ENCODE data around the gene MORF4L1. TPM values are rescaled to one million over a fixed set of nuclear protein-coding genes. Genes with fewer than 3 reads are reported as not detected.
A peak's percentile ranks its signal among the peaks of the same experiment; 100 is the strongest.

The MORF4L1 gene
- total RNA-seq, 2 donors from 2014 or later: 151 to 304 TPM

DNA sequence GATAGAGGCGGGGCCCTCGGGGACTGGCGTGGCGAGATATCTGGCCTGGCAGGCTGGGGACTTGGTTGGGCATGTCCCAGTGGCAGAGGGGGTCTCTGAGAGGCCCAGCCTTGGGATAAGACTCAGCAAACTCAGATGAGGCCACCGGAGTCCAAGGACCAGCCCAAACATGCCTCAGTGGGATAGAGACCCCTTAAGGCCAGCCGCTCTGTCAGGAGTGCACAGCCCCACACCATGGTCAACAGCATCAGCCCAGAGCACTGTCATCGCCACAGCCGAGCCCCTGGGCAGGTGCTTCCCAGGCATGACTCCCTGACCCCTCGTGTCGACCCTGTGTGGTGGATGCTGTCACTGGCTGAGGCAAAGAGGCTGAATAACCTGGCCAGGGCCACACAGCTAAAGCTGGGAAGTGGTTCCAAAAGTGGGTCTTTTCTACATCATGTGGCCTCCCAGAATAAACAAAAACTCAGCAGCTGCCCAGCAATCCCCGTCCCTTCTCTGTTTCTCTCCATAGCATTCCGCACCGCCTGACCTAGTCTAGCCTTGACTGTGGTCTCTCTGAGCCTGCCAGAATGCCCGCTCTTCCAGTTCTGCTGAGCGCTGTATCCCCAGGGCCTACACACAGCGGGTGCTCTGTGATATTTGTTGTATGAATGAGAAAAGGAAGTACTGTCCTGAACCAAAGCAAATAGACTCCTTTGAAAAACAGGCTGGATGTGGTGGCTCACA is 57.0 kb downstream of the MORF4L1 start:
- H3K36me3 ChIP-seq: no peaks in the 10 kb centered on the region
- WGBS: 53% methylated on average over 15 of the region's 16 CpGs
- no peak overlapping the region for H3K4me3 ChIP-seq
- peak overlapping the region; percentile 82 to 83 for H3K27ac ChIP-seq
- TF ChIP-seq POLR2AphosphoS5 (IDR thresholded peaks at IDR 0.05) (peak; percentile 56), POLR2A (IDR thresholded peaks at IDR 0.05) (no peak)
- TF ChIP-seq, protein P1, sequence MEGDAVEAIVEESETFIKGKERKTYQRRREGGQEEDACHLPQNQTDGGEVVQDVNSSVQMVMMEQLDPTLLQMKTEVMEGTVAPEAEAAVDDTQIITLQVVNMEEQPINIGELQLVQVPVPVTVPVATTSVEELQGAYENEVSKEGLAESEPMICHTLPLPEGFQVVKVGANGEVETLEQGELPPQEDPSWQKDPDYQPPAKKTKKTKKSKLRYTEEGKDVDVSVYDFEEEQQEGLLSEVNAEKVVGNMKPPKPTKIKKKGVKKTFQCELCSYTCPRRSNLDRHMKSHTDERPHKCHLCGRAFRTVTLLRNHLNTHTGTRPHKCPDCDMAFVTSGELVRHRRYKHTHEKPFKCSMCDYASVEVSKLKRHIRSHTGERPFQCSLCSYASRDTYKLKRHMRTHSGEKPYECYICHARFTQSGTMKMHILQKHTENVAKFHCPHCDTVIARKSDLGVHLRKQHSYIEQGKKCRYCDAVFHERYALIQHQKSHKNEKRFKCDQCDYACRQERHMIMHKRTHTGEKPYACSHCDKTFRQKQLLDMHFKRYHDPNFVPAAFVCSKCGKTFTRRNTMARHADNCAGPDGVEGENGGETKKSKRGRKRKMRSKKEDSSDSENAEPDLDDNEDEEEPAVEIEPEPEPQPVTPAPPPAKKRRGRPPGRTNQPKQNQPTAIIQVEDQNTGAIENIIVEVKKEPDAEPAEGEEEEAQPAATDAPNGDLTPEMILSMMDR (IDR thresholded peaks at IDR 0.05): no peak
- no peaks in the 10 kb centered on the region for H3K9me3 ChIP-seq
- H3K4me1 ChIP-seq (replicated peaks): peaks cover 40% of the 10 kb centered on the region
- H3K27me3 ChIP-seq (replicated peaks; ENCODE audit: insufficient read depth): no peaks in the 10 kb centered on the region
- intact Hi-C loops (cut with DNase I): no loop called here
- DNase-seq (ENCODE audit: low spot score): peak; percentile 47

GRCh38 chr15:78930577-78931388 is 58.1 kb downstream of the MORF4L1 start:
- WGBS: 26% methylated on average over 11 of the region's 11 CpGs
- H3K27ac ChIP-seq: peak overlapping the region; percentile 82 to 83

DNA sequence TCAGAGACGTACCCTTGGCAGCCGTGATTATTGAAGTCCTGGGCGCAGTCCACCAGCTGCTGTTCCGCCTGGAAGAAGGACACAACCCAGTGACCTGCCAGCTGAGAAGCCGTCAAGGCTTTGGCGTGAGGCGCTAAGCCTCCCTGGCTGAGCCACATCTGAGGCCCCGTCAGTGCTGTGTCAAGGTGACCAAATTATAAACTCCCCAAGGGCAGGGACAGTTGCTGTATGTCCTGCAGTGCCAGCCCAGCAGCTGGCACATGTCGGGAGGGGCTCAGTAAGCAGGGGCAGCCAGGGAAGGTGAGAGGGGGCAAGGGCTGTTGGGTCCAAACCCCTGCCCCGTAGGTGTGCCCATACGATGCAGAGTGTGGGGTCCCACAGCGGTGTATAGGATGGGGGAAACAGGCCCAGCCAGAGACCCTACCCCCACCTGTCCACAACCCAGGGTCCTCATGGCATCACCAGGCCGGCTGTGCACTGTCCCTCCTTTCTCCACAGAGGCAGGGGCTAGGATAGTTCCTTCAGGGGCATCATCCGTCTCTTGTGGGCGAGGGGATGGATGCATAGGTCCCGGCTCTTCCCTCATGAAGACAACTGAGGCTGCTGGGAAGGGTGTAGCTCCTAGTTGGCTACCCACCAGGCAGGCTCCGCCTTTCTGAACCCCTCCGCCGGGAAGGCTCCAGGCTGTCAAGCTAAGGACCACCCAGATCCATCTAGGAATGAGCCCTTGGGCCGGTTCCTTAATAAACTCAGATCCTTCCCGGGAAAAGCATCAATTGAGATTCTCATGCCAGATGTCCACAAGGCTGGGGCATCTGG is 59.0 kb downstream of the MORF4L1 start:
- Histone ChIP-seq H3K36me3 (no peaks in the 10 kb centered on the region), H3K4me1 (replicated peaks) (peaks cover 41% of the 10 kb centered on the region), H3K27me3 (replicated peaks; ENCODE audit: insufficient read depth) (no peaks in the 10 kb centered on the region), H3K27ac (peak overlapping the region; percentile 82 to 83), H3K4me3 (no peak overlapping the region), H3K9me3 (no peaks in the 10 kb centered on the region)
- peak; percentile 37 for DNase-seq (ENCODE audit: low spot score)
- WGBS: 49% methylated on average over 19 of the region's 21 CpGs
- intact Hi-C loops (cut with DNase I): no loop called here
- TF ChIP-seq, protein P1 (IDR thresholded peaks at IDR 0.05): no peak
- TF ChIP-seq POLR2AphosphoS5 (IDR thresholded peaks at IDR 0.05) (no peak), POLR2A (IDR thresholded peaks at IDR 0.05) (no peak)

More at GRCh38 chr15:78930577-78931388, 58.1 kb downstream of the MORF4L1 start:
- TF ChIP-seq POLR2AphosphoS5 (IDR thresholded peaks at IDR 0.05) (peak; percentile 91), POLR2A (IDR thresholded peaks at IDR 0.05) (peak; percentile 23)
- TF ChIP-seq, protein P1 (IDR thresholded peaks at IDR 0.05): peak in 1 of 4 experiments; percentile 2
- Histone ChIP-seq H3K4me3 (no peak overlapping the region), H3K36me3 (no peaks in the 10 kb centered on the region), H3K27me3 (replicated peaks; ENCODE audit: insufficient read depth) (no peaks in the 10 kb centered on the region), H3K4me1 (replicated peaks) (peaks cover 41% of the 10 kb centered on the region), H3K9me3 (no peaks in the 10 kb centered on the region)
- intact Hi-C loops (cut with DNase I): no loop called here
- DNase-seq (ENCODE audit: low spot score): peak; percentile 95

DNA sequence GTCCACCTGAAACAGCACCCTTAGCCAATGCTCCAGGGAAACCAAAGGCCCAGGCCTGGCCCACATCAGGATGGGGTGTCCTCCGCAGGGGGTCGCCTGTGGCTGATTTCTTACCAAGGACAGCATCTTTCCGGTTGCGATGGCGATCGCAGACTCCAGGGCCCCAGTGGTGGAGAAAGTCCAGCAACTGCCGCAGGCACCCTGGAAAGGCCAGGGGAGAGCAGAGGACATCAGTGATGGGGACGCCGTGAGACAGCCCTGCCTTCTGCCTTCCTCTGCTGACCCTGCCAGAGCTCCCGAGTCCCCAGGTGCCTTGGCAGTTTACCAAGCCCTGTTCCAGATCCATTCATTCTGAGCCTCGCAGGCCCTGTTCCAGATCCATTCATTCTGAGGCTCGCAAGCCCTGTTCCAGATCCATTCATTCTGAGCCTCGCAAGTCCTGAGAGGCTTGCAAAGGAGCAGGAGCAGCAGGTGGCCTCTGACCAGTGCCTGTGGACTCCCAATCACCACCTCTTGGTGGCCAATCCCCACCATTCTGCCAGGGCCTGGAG is 59.6 kb downstream of the MORF4L1 start:
- intact Hi-C loops (cut with DNase I): no loop called here
- H3K9me3 ChIP-seq: no peaks in the 10 kb centered on the region
- peaks cover 41% of the 10 kb centered on the region for H3K4me1 ChIP-seq (replicated peaks)
- H3K4me3 ChIP-seq: no peak overlapping the region
- H3K27me3 ChIP-seq (replicated peaks; ENCODE audit: insufficient read depth): no peaks in the 10 kb centered on the region
- DNase-seq (ENCODE audit: low spot score): no peak
- H3K27ac ChIP-seq: peak overlapping the region; percentile 82 to 83
- H3K36me3 ChIP-seq: no peaks in the 10 kb centered on the region
- 69% methylated on average over 13 of the region's 13 CpGs for WGBS
- TF ChIP-seq POLR2A (IDR thresholded peaks at IDR 0.05): no peak
- TF ChIP-seq POLR2AphosphoS5 (IDR thresholded peaks at IDR 0.05): no peak
- TF ChIP-seq, protein P1 (IDR thresholded peaks at IDR 0.05): no peak

Data from prostate gland (tissue), 2 donors.